ENCODE results near the gene RBM19.

RBM19 gene

DNA sequence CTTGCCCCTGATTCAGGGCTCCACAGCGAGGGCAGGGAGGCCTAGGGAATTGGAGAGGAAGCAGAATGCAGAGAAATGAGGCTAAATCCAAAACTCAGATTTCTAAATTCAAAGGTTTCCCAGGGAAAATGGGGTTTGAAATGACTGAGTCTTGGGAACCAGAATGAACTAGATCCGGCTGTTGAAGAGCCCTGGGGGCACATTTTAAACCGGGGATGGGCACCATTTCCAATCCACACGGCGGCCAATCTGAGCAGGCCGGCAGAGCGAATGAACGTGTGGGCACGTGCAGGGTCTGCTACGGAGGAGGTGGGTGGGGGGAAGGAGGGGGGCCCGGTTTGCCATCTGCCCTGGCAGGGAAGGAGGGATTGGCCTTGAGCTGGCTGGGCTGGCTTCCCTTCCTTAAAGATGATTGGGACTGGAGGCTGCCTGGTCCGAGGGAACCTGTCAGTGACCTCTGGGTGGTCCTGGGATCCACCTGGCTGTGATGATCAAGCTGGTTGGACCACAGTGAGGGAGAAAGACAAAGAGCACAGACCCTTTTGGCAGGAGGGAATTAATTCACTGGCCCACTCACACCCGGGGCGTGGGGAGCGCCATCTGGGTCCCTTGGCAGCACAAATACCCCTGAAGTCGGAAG, 161.0 kb downstream of the RBM19 start:
- DNase-seq (ENCODE audit: low spot score): no peak

DNA sequence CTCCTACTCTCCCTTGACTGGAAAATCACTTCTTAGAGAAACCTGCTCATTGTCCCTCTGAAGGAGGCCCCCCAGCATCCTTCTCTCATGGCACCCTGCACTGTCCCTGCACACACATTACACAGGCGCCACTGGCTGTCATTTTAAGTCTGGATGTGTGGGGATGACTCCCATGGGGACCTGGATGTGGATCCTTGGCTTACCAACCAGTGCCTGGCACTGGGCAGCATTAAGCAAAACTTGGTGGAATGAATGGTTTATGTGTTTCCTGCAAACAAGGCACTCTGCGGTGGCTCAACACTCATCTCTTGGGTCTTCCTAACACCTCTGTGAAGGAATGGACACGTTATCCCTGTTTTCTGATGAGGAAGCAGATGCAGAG, 162.4 kb downstream of the RBM19 start:
- no peak for DNase-seq (ENCODE audit: low spot score)

DNA sequence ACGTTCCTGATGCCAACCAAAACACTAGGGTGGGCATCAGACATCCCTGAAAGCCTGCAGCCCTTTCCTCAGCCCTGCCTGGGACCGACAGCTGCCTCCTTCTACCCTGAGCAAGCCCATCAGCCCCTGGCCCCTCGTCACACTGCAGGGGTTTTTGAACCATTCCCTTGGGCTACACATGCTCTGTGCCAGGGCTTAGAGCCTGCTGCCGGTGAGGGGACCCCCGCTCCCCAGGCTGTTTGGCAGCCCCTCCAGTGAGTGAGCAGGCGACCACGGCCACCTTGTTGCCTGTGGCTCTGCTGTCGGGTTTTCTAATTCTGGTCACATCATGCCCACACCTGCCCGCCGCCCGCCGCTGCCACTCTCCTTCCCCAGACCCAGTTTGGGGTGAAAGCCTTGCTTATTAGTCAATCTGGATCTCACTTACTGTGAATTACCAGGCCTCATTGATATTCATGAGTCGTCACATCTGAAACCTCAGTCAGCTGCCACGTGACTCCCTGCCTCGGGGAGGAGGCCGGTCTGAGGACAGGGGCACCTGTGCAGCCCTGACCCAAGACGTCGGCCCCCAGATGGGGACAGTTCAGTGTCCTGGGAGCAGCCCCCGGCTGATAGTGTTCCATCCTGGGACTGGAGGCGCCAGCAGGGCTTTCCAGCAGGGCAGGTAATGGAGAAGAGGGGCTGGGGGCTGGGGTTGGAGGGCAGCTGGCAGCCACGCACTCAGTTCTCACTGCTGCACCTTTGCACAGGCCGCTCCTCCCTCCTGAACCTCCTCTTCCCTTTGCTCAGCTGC, 163.0 kb downstream of the RBM19 start:
- no peak for DNase-seq (ENCODE audit: low spot score)

DNA sequence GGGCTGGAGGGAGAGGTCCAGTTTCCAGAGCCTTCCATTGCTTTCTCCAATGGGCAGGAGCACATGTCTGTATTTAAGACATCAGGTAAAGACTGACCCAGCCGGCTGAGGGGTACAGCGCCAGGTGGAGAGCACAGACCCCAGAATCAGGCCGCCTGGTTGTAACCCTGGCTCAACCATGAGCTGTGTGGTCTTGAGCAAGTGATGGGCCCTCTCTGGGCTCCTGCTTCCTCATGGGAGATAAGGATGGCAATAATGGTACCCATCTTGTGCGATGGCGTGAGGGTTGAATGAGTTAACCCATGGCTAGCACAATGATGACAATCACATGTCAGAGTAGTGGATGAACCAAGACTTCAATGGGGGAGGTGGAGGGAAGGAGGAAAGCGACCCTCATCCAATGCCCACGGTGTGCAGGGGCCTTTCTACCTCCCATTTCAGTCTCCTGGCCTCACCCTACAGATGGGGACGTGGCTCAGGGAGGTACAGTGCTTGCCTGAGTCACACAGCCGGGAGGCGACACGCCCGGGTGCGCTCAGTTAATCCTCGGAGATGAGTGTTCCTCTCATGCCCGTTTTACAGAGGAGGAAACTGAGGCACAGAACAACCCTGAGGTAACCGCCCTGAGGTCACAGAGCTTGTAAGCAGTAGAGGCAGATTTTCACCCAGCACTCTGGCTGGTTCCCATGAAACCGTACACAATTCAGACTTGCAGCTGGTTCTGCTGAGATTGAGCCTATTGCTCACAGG, 163.9 kb downstream of the RBM19 start:
- DNase-seq (ENCODE audit: low spot score): no peak

DNA sequence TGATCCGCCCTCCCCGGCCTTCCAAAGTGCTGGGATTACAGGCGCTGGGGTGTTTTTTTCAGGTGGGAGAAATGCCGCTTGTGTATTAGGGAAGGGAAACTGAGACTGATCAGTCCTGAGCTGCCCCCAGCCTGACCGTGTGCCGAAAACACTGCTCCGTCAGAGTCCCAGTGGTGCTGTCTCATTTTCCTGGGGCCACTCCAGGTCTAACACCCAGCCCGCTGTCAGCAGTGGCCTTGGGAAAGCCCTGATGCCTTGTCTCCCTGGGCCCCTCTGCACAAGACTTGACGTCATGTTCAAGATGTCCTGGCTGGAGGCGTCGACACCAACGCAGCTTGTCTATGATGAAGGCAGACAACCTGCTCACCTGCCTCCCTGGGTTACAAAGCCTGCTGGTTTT, 165.9 kb downstream of the RBM19 start:
- DNase-seq (ENCODE audit: low spot score): no peak

DNA sequence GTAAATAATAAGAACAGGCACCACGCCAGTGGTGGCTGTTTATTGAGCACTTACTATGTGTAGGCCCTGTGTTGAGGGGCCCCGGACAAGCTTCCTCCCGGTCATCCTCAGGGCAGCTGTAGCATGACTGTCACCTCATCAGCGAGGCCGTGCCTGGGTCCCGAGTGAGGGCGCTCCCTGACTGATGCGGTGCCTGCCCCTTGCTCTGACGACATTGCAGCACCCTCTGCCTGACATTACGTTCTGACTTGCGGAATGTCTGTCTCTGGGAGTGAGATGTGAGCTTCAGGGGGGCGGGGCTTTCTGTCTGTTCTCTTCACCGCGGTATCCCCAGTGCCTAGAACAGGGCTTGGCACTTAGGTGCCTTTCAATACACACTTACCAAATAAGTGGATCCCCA, 167.6 kb downstream of the RBM19 start:
- no peak for DNase-seq (ENCODE audit: low spot score)

DNA sequence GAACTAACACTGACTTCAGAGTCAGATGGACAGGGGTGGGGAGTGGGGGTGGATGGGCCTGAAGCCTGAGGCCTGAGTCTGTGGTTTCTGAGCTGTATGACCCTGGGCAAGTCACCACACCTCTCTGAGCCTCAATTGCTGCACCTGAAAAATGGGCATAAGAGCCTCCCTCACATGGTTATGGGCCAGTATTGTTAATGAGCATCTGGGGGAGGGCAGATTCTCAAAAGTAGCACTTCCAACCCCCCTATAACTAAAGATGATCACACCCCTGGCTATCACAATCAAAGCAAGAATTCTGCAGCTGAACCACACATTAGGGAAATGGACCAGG, 168.6 kb downstream of the RBM19 start:
- DNase-seq (ENCODE audit: low spot score): no peak

DNA sequence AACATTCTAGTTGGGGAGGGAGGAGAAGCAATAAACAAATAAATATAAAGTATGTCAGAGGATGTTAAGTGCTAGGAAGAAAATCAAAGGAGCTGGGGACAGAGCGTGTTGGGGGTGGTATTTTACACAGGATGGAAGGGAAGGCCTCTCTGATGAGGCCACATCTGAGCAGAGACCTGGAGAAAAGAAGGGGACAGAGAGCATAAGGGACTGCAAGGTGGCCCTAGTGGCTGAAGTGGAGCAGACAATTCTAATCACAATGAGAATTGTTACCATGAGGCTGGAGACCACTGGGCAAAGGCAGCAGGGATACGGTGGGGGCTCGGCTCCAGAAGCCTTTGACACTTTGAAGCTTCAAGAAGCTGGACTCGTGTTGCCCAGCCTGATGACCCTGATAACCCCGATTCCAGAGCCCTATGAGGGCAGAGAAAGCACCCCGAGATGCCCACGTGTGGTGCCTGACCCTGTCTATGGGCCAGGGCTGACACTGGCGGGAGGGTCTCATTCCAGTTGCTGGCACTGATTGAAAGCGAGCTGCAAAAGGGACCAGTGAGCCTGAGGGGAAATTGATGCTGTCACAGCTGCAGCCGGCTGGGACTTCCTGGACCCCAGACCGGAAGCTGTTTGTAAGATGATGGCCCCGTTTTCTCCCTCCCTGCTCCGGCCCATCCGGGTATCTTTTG, 169.1 kb downstream of the RBM19 start:
- no peak for DNase-seq (ENCODE audit: low spot score)

DNA sequence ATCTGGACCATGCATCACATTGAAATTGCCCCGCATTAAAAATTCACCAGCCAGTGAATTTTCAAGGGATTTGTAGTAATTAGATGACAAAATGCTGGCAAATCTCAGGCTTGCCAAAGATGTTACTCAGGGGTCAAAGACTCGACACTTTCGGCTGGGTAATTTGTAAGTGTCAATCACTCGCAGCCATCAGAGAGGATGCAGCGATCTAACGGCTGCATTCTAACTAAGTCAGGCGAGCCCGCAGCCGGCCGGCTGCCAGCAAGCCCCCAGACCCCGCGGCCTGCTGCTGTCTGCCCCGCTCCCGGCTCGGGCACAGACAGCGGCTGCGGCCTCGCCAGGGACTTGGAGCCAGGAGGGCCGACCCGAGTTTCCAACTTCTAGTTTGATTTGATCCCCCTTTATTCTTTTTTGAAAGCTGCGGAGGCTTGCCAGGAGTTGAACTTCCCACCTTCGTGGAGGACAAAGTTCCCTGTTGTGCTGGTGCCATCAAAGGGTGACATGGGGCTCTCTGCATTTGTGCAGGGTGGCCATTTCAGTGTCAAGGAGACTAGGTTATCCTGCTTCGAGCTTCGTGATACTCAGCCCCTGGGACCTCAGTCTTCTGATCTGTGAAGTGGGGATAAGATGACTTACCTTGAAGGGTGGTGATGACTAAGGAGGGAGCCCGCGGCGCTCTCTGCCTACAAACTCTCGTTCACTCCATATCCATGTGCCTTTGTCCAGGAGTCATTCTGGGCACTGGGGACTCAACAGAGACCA, 169.9 kb downstream of the RBM19 start:
- no peak for DNase-seq (ENCODE audit: low spot score)

DNA sequence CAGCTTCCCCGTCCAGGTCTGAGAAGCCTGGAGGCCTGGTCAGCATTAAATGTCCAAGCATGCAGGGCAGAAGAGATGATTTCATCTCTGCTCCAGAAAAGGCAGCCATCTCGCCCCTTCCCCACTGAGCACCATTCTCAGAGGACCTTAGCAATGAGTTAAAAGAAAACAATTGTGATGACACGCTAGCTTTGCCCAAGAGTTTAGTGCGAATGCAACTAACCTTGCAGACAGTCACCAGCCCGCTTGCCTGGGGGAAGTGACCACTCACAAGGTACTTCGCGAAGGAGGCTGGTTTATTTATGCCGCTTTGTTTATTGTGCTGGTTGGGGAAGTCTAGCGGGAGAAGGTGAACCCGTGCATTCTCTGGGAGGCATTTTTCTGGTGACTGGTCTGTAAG, 170.7 kb downstream of the RBM19 start:
- DNase-seq (ENCODE audit: low spot score): no peak

DNA sequence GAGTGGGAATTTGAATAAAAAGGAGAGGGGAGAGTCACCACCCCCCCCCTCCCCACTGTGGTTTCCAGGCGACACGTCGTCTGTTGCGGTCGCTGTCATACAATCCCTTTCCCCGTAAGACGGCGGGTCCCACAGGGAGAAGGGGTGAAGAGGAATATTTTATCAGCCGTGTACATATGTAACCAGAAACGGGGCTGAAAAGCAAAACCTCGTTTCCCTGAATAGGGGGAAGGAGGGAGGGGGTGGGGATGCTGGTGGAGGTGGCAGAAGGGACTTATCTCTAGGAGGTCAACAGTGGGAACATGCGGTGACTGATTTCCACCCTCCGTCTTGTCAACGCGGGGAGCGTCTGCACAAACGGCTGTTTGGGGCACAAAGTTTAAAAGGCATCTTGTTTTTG, 171.4 kb downstream of the RBM19 start:
- no peak for DNase-seq (ENCODE audit: low spot score)

DNA sequence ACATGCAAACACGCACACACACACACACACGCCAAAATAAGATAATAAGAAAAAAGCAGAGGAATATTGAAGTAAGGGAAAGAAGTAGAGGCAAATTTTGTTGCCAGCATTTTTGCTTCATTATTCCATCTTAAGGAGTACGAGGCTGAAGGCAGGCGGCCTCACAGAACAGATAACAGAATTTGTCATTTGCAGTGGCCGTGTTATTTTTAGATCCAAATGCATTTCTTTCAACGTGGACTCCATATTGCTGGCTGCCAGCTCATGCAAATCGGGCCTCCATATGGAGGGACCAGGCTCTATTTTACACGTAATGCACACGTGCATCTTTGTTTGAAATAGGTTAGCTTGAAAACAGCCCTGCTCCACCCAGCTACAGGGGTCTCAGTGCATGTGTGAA, 172.9 kb downstream of the RBM19 start:
- DNase-seq (ENCODE audit: low spot score): no peak

DNA sequence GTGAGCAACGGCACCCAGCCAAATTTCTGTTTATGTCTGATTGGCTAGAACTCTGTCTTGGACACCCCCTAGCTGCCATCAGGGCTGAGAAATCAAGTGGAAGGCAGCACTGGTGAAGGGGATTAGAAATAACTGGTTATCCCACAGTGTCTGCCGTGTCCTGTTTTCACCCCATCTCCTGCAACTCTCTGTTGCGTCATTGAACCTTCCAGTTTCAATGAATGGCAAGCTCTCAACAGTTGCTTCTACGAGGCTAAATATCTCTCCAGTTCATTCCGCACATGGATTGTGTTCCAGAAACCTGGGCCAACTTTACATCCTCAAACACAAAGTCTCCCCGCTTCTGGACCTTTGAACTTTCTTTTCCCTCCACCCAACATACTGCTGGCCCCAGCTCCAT, 173.7 kb downstream of the RBM19 start:
- no peak for DNase-seq (ENCODE audit: low spot score)

DNA sequence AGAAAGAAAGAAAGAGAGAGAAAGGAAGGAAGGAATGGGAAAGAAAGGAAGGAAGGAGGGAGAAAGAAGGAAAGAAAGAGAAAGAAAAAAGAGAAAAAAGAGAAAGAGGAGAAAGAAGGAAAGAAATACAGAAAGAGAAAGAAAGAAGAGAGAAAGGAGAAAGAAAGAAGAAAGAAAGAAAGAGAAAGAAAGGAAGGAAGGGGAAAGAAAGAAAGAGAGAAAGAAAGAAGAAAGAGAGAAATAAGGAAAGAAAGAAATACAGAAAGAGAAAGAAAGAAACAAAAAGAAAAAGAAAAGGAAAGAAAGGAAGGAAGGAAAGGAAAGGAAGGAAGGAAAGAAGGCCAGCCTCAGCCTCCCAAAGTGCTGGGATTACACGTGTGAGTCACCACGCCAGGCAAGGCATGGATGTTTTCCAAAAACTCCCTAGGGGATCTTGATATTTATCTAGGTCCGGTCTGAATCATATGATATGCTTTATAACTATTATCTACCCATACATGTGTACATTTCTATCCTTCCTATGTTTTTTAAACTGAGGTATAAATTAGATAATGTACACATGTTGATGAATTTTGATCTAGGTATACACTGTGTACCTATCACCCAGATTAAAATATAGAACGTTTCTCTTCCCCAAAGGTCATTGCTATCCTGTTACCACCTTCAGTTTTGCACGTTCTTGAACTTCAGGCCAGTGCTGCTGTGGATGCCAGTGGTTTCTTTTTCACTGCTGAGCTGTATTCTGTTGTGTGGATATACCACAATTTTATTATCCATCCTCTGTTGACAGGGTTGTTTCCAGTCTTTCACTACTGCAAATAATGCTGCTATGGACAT, 177.9 kb downstream of the RBM19 start:
- no peak for DNase-seq (ENCODE audit: low spot score)

DNA sequence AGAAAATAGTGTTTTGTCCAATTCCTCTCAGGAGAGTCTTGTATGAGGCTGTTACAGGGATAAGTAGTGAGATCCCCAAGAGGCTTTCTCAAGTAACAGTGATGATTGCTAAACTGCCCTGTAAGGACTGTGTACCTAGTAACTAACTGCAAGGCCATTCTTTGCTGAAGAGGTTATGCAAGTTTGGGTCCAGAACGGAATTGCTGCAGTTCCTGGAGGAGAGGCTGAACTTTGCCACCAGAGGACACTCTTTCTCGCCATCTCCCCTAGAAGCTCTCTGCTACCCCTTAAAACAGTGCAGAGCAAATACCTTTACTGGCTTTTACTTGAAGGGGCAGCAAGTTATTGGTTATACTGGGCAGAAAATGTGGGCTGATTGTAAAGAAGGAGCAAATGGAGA, 180.0 kb downstream of the RBM19 start:
- DNase-seq (ENCODE audit: low spot score): no peak

DNA sequence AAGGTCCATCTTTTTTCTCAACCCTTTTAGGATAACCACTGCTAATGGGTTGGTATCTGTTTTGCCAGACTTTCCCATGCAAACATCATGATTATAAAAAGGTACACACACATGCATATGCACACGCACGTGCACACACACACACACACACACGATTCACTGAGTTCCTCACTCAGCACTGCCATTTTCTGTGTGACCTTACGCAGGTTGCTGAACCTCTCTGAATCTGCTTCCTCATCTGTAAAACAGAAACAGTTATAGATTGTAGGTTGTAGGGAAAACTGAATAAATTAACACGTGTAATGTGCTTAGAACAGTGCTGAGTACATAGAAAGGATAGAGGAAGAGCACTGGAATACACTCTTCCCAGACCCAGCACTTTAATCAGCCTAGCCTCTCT, 182.3 kb downstream of the RBM19 start:
- no peak for DNase-seq (ENCODE audit: low spot score)

DNA sequence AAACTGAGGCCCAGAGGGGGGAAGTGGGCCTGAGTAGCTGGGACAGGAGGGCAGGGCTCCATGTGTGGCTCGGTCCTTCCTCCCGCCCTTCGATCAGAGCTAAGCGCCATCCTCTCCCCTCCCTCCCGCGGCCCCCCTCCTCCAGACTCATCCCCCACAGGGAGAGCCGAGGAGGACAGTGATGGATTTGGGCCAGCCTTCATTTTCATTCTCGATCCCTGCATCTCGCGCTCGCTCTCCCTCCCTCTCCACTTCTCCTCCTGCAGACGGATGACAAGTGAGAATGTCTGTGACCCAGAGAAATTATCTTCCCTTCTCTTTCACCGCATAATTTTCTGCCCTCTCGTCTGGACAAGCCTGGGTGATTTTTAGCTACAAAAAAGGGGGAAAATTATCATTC, 183.3 kb downstream of the RBM19 start:
- no peak for DNase-seq (ENCODE audit: low spot score)

DNA sequence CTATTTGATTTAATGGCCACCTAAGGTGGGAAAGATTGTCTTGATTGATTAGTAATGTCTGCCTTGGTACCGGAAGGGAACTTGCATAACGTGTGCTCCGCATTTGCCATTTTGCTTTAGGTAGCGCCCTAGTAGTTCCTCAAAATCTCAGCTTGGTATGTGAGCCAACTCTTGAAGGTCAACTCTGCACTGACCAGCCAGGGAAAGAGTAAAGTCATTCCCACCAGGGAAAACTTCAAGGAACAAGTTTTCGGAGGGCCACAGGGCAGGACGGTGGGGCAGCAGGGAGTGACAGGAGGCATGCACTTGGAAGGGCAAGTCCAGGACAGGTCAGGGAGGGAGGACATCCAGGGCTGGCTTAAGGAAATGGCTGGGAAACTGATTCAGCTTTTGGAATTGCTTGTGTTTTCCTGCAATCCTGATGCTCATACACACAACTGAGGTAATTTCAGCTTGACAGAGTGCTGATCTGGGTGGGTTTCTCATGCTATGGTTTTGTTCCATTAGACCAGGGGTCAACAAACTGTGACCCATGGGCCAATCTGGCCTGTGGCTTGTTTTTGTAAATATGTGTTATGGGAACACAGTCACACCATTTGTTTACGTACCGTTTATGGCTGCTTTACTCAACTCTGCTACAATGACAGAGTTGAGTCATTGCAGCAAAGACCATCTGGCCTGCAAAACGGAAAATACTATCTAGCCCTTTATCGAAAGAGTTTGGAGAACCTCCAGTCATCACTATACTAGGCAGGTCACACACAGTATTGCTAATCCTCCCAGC, 184.5 kb downstream of the RBM19 start:
- DNase-seq (ENCODE audit: low spot score): no peak

DNA sequence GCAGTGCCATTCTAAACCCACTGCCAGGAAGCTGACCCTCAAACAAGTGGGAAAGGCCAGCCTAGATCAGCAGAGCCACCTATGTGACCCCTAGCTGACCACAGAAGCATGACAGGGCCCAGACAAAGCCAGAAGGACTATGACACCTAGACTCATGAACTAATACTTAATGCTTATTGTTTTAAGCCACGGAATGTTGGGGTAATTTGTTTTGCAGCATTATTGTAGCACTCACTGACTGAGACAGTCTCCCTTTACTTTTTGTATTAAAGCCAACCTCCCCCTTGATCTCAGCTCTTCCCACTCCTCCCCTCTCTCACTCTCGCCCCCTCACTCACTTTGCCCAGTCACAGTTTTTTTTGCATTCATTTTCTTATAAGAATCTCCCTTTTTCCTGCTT, 186.4 kb downstream of the RBM19 start:
- DNase-seq (ENCODE audit: low spot score): no peak

DNA sequence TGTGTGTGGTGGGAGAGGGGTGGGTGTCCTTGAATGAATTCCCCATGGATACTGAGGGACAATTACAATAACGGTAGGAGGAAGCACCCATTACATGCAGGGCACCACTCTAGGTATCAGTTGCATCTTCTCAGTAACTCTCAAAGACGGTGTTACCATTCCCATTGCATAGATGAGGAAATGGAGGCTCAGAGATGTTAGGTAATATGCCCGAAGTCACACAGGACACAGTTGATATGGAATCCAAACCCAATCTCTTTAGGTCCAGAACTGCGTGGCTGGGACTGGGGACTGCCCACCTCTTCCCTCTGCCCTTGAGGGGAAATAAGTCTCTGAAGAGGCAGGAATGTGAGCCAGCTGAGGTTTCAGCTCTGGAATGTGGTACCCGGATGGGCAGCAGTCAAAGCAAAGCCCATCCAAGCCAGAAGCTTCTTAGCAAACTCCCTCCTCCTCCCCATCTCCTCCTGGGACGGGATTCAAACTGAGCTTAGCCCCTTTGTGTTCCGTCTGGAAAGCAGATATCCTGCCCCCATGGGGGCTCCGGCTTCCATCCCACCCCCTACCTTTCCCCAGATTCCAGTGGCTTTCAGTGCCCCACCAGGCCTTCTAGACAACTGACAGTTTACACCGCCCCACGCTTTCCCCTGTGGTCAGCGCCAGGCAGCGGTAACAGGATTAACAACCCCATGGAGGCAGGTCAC, 187.5 kb downstream of the RBM19 start:
- DNase-seq (ENCODE audit: low spot score): no peak
